HL-60 (cell line): Measurements from ENCODE around the gene HSFX2.
"Not testable (repeated sequence)": the region's sequence is repeated elsewhere in the genome, so short reads cannot be mapped to it uniquely, and the experiment has no call there.

Experiments
- DNase-seq, 2 experiments: peaks; one replicate each; pipeline ENCODE4 v3.0.0-alpha.2; 2010 to 2020; ENCODE audit warnings: low read depth in 1 of 2, low spot score in 1 of 2
- H3K27ac ChIP-seq: fragments of 250-450 bp; sonication (Bioruptor Pico); replicated peaks from 2 replicates; pipeline ENCODE4 v1.5.1; 2020; ENCODE audit warnings: mild to moderate bottlenecking, moderate library complexity
- H3K27me3 ChIP-seq: fragments of 250-450 bp; sonication (Bioruptor Pico); 2 replicates; pipeline ENCODE4 v1.5.1; 2021; ENCODE audit warnings: mild to moderate bottlenecking, moderate library complexity; ENCODE audit not compliant: insufficient read depth, poor library complexity, severe bottlenecking
- H3K4me3 ChIP-seq: replicated peaks from 2 replicates; pipeline ENCODE4 v1.5.1; 2011; ENCODE audit warnings: mild to moderate bottlenecking, control low read depth, low read length; ENCODE audit not compliant: insufficient read depth
- GABPA ChIP-seq: IDR thresholded peaks from 2 replicates; pipeline ENCODE4 v1.6.1; 2012; ENCODE audit warnings: low read depth
- POLR2AphosphoS5 ChIP-seq: IDR thresholded peaks from 2 replicates; pipeline ENCODE4 v1.6.1; 2012; ENCODE audit warnings: low read depth
- SPI1 ChIP-seq: IDR thresholded peaks from 2 replicates; pipeline ENCODE4 v1.6.1; 2012; ENCODE audit warnings: low read depth, mild to moderate bottlenecking, borderline replicate concordance
- TF ChIP-seq, protein P1 (sequence below): IDR thresholded peaks from one replicate; pipeline ENCODE4 v1.5.1; 2011; ENCODE audit warnings: low read length, control low read depth, inconsistent platforms; ENCODE audit not compliant: insufficient read depth
- TF ChIP-seq, protein P2 (sequence below): IDR thresholded peaks from 2 replicates; pipeline ENCODE4 v1.6.1; 2012; ENCODE audit warnings: low read depth; ENCODE audit not compliant: insufficient replicate concordance

HSFX2 gene

DNA sequence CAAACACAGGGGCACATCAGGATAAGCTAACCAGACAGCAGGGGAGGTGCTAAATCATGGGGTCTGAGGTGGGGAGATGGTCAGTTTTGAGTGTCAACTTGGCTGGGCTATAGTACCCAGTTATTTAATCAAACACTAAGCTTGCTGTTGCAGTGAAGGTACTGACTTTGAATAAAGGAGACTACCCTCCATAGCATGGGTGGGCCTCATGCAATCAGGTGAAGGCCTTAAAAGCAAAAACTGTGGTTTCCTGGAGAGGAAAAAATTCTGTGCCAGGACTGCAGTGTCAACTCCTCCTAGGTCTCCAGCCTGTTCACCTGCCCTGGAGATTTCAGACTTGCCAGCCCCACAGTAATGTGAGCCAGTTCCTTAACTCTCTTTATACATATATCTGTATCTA is 12.6 kb upstream of the HSFX2 start:
- no peak for DNase-seq
- Histone ChIP-seq H3K27me3 (no peaks in the 10 kb centered on the region), H3K27ac (no peak overlapping the region), H3K4me3 (no peak overlapping the region)
- no peak for TF ChIP-seq GABPA
- TF ChIP-seq, protein P1, sequence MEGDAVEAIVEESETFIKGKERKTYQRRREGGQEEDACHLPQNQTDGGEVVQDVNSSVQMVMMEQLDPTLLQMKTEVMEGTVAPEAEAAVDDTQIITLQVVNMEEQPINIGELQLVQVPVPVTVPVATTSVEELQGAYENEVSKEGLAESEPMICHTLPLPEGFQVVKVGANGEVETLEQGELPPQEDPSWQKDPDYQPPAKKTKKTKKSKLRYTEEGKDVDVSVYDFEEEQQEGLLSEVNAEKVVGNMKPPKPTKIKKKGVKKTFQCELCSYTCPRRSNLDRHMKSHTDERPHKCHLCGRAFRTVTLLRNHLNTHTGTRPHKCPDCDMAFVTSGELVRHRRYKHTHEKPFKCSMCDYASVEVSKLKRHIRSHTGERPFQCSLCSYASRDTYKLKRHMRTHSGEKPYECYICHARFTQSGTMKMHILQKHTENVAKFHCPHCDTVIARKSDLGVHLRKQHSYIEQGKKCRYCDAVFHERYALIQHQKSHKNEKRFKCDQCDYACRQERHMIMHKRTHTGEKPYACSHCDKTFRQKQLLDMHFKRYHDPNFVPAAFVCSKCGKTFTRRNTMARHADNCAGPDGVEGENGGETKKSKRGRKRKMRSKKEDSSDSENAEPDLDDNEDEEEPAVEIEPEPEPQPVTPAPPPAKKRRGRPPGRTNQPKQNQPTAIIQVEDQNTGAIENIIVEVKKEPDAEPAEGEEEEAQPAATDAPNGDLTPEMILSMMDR, result no peak
- TF ChIP-seq, protein P2, sequence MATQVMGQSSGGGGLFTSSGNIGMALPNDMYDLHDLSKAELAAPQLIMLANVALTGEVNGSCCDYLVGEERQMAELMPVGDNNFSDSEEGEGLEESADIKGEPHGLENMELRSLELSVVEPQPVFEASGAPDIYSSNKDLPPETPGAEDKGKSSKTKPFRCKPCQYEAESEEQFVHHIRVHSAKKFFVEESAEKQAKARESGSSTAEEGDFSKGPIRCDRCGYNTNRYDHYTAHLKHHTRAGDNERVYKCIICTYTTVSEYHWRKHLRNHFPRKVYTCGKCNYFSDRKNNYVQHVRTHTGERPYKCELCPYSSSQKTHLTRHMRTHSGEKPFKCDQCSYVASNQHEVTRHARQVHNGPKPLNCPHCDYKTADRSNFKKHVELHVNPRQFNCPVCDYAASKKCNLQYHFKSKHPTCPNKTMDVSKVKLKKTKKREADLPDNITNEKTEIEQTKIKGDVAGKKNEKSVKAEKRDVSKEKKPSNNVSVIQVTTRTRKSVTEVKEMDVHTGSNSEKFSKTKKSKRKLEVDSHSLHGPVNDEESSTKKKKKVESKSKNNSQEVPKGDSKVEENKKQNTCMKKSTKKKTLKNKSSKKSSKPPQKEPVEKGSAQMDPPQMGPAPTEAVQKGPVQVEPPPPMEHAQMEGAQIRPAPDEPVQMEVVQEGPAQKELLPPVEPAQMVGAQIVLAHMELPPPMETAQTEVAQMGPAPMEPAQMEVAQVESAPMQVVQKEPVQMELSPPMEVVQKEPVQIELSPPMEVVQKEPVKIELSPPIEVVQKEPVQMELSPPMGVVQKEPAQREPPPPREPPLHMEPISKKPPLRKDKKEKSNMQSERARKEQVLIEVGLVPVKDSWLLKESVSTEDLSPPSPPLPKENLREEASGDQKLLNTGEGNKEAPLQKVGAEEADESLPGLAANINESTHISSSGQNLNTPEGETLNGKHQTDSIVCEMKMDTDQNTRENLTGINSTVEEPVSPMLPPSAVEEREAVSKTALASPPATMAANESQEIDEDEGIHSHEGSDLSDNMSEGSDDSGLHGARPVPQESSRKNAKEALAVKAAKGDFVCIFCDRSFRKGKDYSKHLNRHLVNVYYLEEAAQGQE, result no peak
- TF ChIP-seq POLR2AphosphoS5, result no peak
- no peak for TF ChIP-seq SPI1

DNA sequence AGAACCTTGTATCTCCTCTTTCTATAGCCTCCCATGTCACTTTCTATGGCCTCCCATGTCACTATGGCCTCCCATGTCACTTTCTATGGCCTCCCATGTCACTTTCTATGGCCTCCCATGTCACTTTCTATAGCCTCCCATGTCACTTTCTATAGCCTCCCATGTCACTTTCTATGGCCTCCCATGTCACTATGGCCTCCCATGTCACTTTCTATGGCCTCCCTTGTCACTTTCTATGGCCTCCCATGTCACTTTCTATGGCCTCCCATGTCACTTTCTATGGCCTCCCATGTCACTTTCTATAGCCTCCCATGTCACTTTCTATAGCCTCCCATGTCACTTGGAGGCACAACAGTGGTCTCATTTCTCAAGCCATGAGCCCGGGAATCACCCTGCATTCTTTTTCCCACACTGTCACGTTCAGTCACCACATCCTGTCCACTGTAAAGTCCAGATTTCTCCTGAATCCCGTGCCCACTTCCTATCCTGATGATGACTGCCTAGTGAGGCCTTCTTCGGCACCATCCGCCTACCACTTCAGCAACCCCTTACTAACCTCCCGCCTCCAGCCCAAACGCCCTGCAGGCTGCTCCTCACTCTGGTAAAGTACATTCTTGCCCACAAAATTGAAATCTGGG is 10.3 kb upstream of the HSFX2 start:
- DNase-seq, H3K4me3 ChIP-seq: not testable (repeated sequence)

DNA sequence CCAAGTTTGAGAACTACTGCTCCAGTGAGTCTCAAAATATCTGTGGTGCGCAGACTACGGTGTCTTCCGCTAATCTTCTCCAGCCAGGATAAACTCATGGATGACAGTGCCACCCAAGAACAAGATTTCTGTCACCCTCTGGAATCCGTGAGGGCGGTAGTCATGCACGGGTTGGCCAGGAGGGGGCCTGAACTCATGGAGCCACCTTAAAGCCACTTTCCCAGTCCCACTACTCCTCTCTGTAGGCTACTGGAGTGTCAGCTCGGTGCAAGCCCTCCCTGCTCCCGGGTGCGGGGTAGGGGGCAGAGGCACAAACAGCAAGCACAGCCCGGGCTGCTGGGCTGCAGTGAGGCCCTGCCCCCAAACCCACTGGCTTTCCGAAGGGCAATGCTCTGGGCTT is 3.5 kb upstream of the HSFX2 start:
- not testable (repeated sequence) for H3K27me3 ChIP-seq, DNase-seq, H3K27ac ChIP-seq

More for the DNA sequence above, 10.3 kb upstream of the HSFX2 start:
- not testable (repeated sequence) for H3K27ac ChIP-seq, H3K27me3 ChIP-seq

DNA sequence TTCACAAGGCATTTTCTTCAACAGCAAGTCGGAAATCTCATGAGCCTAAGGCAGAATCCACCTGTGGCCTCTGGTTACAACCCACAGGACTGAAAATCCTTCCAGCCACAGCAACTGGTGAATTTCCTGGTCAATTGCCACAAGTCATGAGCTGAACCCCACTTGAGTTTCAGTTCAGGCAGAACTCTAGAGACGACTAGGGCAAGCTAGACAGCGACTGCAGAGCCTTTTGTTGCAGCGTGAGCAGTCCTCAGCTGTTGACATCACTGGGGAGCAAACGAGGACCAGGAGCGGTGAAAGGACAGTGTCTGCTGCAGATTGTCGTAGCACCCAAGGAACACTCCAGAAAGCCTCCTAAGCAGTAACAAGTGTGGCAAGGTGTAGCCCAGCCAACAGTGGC is 829 bp upstream of the HSFX2 start:
- not testable (repeated sequence) for H3K27ac ChIP-seq, H3K4me3 ChIP-seq, DNase-seq, H3K27me3 ChIP-seq

More for the DNA sequence above, 3.5 kb upstream of the HSFX2 start:
- not testable (repeated sequence) for H3K4me3 ChIP-seq

DNA sequence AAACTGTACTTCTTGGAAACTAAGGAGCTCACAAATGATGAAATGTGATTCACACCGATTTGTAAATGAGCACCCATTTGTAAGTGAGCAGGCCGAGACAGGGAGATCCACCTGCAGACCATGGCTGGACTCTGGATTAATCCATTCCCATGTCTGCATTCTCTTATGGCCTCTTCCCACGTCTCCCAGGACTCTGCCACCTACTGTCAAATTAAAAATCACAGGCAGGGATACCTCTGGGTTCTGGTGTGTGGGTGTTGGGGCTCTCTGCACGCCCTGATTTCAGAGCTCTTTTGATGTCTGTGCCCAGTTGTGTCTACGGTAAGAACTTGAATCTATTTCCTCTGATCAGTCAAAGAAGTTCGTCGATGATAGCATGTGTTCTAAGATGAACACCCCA is 4.1 kb downstream of the HSFX2 start:
- H3K4me3 ChIP-seq, H3K27ac ChIP-seq, H3K27me3 ChIP-seq, DNase-seq: not testable (repeated sequence)

DNA sequence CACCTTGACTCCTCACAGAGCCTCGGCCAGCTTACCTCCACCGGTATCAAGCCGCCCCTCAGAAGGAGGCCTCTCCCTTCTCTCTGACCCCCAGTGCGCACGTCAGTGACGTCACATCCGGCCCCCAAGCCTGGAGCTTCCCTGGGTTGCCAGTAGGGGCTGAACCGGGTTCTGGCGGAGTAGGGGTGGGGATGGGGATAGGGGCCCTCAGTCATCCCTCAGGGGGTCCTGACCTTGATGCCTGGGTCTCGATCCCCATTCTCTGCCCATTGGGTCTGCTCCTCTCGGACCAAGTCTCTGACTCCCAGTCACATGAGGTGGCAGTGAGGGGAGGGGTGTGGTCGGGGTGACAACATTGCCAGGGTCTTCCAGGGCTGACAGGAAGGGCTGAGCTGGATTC is 7.8 kb downstream of the HSFX2 start, which contains the start of gene MAGEA9B:
Gene MAGEA9B (minus strand): TSS at position 101 of the 400 bp plus-strand sequence. CDS start 4,280 bp downstream, outside the sequence.
- not testable (repeated sequence) for DNase-seq, H3K27me3 ChIP-seq, H3K27ac ChIP-seq, H3K4me3 ChIP-seq

DNA sequence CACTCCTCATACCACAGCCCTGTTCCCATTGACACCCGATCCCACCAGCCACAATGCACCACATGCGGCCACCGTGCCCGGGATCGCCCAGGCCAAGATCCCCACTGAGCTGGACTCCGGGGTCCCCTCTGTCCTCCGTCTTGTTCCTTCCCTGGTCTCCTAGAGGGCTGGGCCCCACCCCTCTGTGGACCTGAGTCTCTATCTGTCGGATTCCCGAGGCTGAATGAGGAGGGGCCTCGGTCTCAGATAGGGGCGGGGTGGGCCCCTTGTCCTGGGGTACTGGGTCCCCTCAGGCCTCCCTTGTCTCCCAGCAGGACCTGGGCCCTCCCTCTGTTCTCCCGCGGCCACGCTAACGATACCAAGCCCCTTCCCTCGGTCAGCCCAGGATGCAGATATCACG is 9.5 kb downstream of the HSFX2 start:
- not testable (repeated sequence) for H3K27me3 ChIP-seq, H3K27ac ChIP-seq, DNase-seq, H3K4me3 ChIP-seq

DNA sequence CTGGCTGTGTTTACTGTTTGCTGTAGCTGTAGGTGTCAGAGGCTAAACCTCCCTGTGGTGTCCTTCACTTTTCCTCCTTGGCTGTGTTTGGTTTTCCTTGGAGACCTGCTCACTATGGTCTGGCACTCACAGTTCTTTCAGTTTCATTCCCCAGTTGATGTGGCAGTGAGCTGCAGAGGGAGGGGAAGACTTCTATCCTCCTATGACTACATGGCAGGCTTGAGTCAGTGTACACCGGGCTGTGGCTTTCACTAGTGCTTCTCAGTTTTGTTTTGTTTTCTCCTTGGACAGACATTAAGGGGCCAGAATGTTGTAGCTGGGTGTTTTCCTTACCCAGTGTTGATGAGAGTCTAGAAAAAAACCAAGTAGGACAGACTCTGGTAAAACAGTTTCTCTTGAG is 21.7 kb downstream of the HSFX2 start:
- not testable (repeated sequence) for DNase-seq, H3K4me3 ChIP-seq, H3K27ac ChIP-seq, H3K27me3 ChIP-seq
